ENCODE data around the gene RASGRF1.

RASGRF1 gene

GRCh38 chr15:78985859-78986475, 104.6 kb downstream of the RASGRF1 start:
- peak; percentile 24 to 28 for DNase-seq

- no peak for DNase-seq
Measured at GRCh38 chr15:78984041-78984440, 106.5 kb downstream of the RASGRF1 start.

- peak; percentile 70 to 85 for DNase-seq
Measured at GRCh38 chr15:78983146-78983918, 107.2 kb downstream of the RASGRF1 start.

GRCh38 chr15:78982736-78983135, 107.8 kb downstream of the RASGRF1 start:
- no peak for DNase-seq

GRCh38 chr15:78981532-78982313, 108.9 kb downstream of the RASGRF1 start:
- DNase-seq: no peak

GRCh38 chr15:78979456-78980320, 110.9 kb downstream of the RASGRF1 start:
- peak; percentile 22 to 39 for DNase-seq

- no peak for DNase-seq
Measured at GRCh38 chr15:78978601-78979179, 111.9 kb downstream of the RASGRF1 start.

- no peak for DNase-seq
Measured at GRCh38 chr15:78977591-78978347, 112.8 kb downstream of the RASGRF1 start.

- peak; percentile 76 to 81 for DNase-seq
Measured at GRCh38 chr15:78977091-78977571, 113.4 kb downstream of the RASGRF1 start.

GRCh38 chr15:78976691-78977090, 113.9 kb downstream of the RASGRF1 start:
- peak; percentile 60 to 76 for DNase-seq

GRCh38 chr15:78974272-78974918, 116.2 kb downstream of the RASGRF1 start:
- DNase-seq: no peak

GRCh38 chr15:78969687-78970349, 120.8 kb downstream of the RASGRF1 start:
- DNase-seq: no peak

GRCh38 chr15:78968539-78969271, 121.9 kb downstream of the RASGRF1 start:
- no peak for DNase-seq

- no peak for DNase-seq
Measured at GRCh38 chr15:78968114-78968513, 122.5 kb downstream of the RASGRF1 start.

GRCh38 chr15:78960308-78960707, 130.3 kb downstream of the RASGRF1 start:
- no peak for DNase-seq

GRCh38 chr15:78959360-78959759, 131.2 kb downstream of the RASGRF1 start:
- DNase-seq: no peak

GRCh38 chr15:78957416-78958093, 133.0 kb downstream of the RASGRF1 start:
- DNase-seq: no peak

- DNase-seq: no peak
Measured at GRCh38 chr15:78956937-78957336, 133.6 kb downstream of the RASGRF1 start.

GRCh38 chr15:78955355-78955754, 135.2 kb downstream of the RASGRF1 start:
- no peak for DNase-seq
